ENCODE results near the gene ANKRD36C. TPM values are rescaled to one million over a fixed set of nuclear protein-coding genes. Genes with fewer than 3 reads are reported as not detected.
"Not testable (repeated sequence)": the region's sequence is repeated elsewhere in the genome, so short reads cannot be mapped to it uniquely, and the experiment has no call there.

Gene ANKRD36C
- total and polyA plus RNA-seq, 3 experiments from 2014 or later: 22.7 to 29.8 (median 26.6) TPM

GRCh38 chr2:95990884-95991283 is 740 bp downstream of the ANKRD36C start:
- not testable (repeated sequence) for H3K4me1 ChIP-seq (ENCODE audit: insufficient read depth, low read length); H3K36me3 ChIP-seq (ENCODE audit: insufficient read depth, low read length); H3K9me3 ChIP-seq (ENCODE audit: low read length); DNase-seq; H3K27me3 ChIP-seq (ENCODE audit: insufficient read depth, low read length, poor library complexity, severe bottlenecking); H3K27ac ChIP-seq (ENCODE audit: low read depth, low read length); H3K9me3 Mint-ChIP-seq; H3K4me3 ChIP-seq (ENCODE audit: low read length); H3K4me1 Mint-ChIP-seq
- ChIA-PET CTCF (interaction anchor here (2.9 kb wide), 1 partner anchor 126 kb away, joined by 17 read pairs; the partner anchor contains the start of gene ADRA2B), POLR2A (interaction anchor here (0.6 kb wide), 1 partner anchor 344 kb away, joined by 5 read pairs; no protein-coding TSS in a partner anchor)
- peak overlapping the region in 4 of 8 donors; percentile 6 to 98 (median 48) for H3K27ac Mint-ChIP-seq
- H3K27me3 Mint-ChIP-seq: peaks cover 4 to 19% of the 10 kb centered on the region in 2 donors
- H3K4me3 Mint-ChIP-seq: peak overlapping the region in 2 of 7 donors; percentile 9 to 50
- H3K36me3 Mint-ChIP-seq: peaks cover 0 to 14% (median 0%) of the 10 kb centered on the region in 3 donors

- H3K4me3 Mint-ChIP-seq; H3K27me3 ChIP-seq (ENCODE audit: insufficient read depth, low read length, poor library complexity, severe bottlenecking); H3K27me3 Mint-ChIP-seq; H3K36me3 ChIP-seq (ENCODE audit: insufficient read depth, low read length); H3K27ac Mint-ChIP-seq; H3K27ac ChIP-seq (ENCODE audit: low read depth, low read length); DNase-seq; H3K4me1 ChIP-seq (ENCODE audit: insufficient read depth, low read length); POLR2A ChIA-PET; H3K4me1 Mint-ChIP-seq; CTCF ChIA-PET; H3K4me3 ChIP-seq (ENCODE audit: low read length); H3K9me3 ChIP-seq (ENCODE audit: low read length): not testable (repeated sequence)
- H3K9me3 Mint-ChIP-seq: peaks cover 0 to 11% (median 4%) of the 10 kb centered on the region in 5 donors
- H3K36me3 Mint-ChIP-seq: peaks cover 0 to 43% (median 11%) of the 10 kb centered on the region in 3 donors
Measured at GRCh38 chr2:95951662-95952061, 40.0 kb downstream of the ANKRD36C start.

- H3K27ac Mint-ChIP-seq; H3K27ac ChIP-seq (ENCODE audit: low read depth, low read length); H3K4me3 Mint-ChIP-seq; H3K27me3 ChIP-seq (ENCODE audit: insufficient read depth, low read length, poor library complexity, severe bottlenecking); H3K9me3 ChIP-seq (ENCODE audit: low read length); POLR2A ChIA-PET; H3K4me3 ChIP-seq (ENCODE audit: low read length); CTCF ChIA-PET; H3K4me1 ChIP-seq (ENCODE audit: insufficient read depth, low read length); DNase-seq; H3K4me1 Mint-ChIP-seq; H3K27me3 Mint-ChIP-seq; H3K36me3 ChIP-seq (ENCODE audit: insufficient read depth, low read length): not testable (repeated sequence)
- Mint-ChIP-seq H3K36me3 (peaks cover 9 to 42% (median 13%) of the 10 kb centered on the region in 3 donors), H3K9me3 (peaks cover 3 to 14% (median 8%) of the 10 kb centered on the region in 5 donors)
Measured at GRCh38 chr2:95948039-95948438, 43.6 kb downstream of the ANKRD36C start.

GRCh38 chr2:95939947-95940346 is 51.7 kb downstream of the ANKRD36C start:
- DNase-seq: peak in 1 of 5 donors; percentile 22
- H3K9me3 ChIP-seq (ENCODE audit: low read length); H3K36me3 ChIP-seq (ENCODE audit: insufficient read depth, low read length); CTCF ChIA-PET; H3K27me3 ChIP-seq (ENCODE audit: insufficient read depth, low read length, poor library complexity, severe bottlenecking); H3K4me1 ChIP-seq (ENCODE audit: insufficient read depth, low read length); H3K4me1 Mint-ChIP-seq; H3K9me3 Mint-ChIP-seq; H3K4me3 Mint-ChIP-seq; H3K27me3 Mint-ChIP-seq; POLR2A ChIA-PET; H3K27ac ChIP-seq (ENCODE audit: low read depth, low read length); H3K27ac Mint-ChIP-seq; H3K4me3 ChIP-seq (ENCODE audit: low read length): not testable (repeated sequence)
- peaks cover 5 to 30% (median 13%) of the 10 kb centered on the region in 3 donors for H3K36me3 Mint-ChIP-seq

- H3K27me3 ChIP-seq (ENCODE audit: insufficient read depth, low read length, poor library complexity, severe bottlenecking); DNase-seq; H3K27me3 Mint-ChIP-seq; POLR2A ChIA-PET; H3K4me3 Mint-ChIP-seq; H3K4me3 ChIP-seq (ENCODE audit: low read length); H3K27ac ChIP-seq (ENCODE audit: low read depth, low read length); H3K27ac Mint-ChIP-seq; H3K4me1 Mint-ChIP-seq; CTCF ChIA-PET; H3K9me3 ChIP-seq (ENCODE audit: low read length); H3K4me1 ChIP-seq (ENCODE audit: insufficient read depth, low read length); H3K36me3 ChIP-seq (ENCODE audit: insufficient read depth, low read length); H3K9me3 Mint-ChIP-seq: not testable (repeated sequence)
- peaks cover 20 to 56% (median 25%) of the 10 kb centered on the region in 3 donors for H3K36me3 Mint-ChIP-seq
Measured at GRCh38 chr2:95930740-95931139, 60.9 kb downstream of the ANKRD36C start.

- DNase-seq, CTCF ChIA-PET: not testable (repeated sequence)
Measured at GRCh38 chr2:95917007-95917406, 74.6 kb downstream of the ANKRD36C start.

GRCh38 chr2:95915131-95915530 is 76.5 kb downstream of the ANKRD36C start:
- H3K27ac ChIP-seq (ENCODE audit: low read depth, low read length); H3K9me3 Mint-ChIP-seq; H3K27ac Mint-ChIP-seq; H3K36me3 ChIP-seq (ENCODE audit: insufficient read depth, low read length); H3K4me1 Mint-ChIP-seq; CTCF ChIA-PET; H3K4me3 ChIP-seq (ENCODE audit: low read length); H3K9me3 ChIP-seq (ENCODE audit: low read length); H3K4me1 ChIP-seq (ENCODE audit: insufficient read depth, low read length); H3K4me3 Mint-ChIP-seq; POLR2A ChIA-PET; DNase-seq; H3K27me3 ChIP-seq (ENCODE audit: insufficient read depth, low read length, poor library complexity, severe bottlenecking); H3K27me3 Mint-ChIP-seq: not testable (repeated sequence)
- peaks cover 23 to 86% (median 46%) of the 10 kb centered on the region in 3 donors for H3K36me3 Mint-ChIP-seq

More at GRCh38 chr2:95917007-95917406, 74.6 kb downstream of the ANKRD36C start:
- H3K9me3 Mint-ChIP-seq; H3K4me3 Mint-ChIP-seq; H3K9me3 ChIP-seq (ENCODE audit: low read length); H3K27me3 ChIP-seq (ENCODE audit: insufficient read depth, low read length, poor library complexity, severe bottlenecking); POLR2A ChIA-PET; H3K4me3 ChIP-seq (ENCODE audit: low read length); H3K4me1 Mint-ChIP-seq; H3K27ac ChIP-seq (ENCODE audit: low read depth, low read length); H3K36me3 ChIP-seq (ENCODE audit: insufficient read depth, low read length); H3K27me3 Mint-ChIP-seq; H3K27ac Mint-ChIP-seq; H3K4me1 ChIP-seq (ENCODE audit: insufficient read depth, low read length): not testable (repeated sequence)
- H3K36me3 Mint-ChIP-seq: peaks cover 20 to 83% (median 37%) of the 10 kb centered on the region in 3 donors

GRCh38 chr2:95911431-95911830 is 80.2 kb downstream of the ANKRD36C start:
- H3K4me1 ChIP-seq (ENCODE audit: insufficient read depth, low read length); POLR2A ChIA-PET; H3K4me1 Mint-ChIP-seq; CTCF ChIA-PET; H3K4me3 ChIP-seq (ENCODE audit: low read length); H3K9me3 Mint-ChIP-seq; H3K36me3 ChIP-seq (ENCODE audit: insufficient read depth, low read length); H3K9me3 ChIP-seq (ENCODE audit: low read length); H3K27ac ChIP-seq (ENCODE audit: low read depth, low read length); H3K4me3 Mint-ChIP-seq; H3K27me3 Mint-ChIP-seq; DNase-seq; H3K27me3 ChIP-seq (ENCODE audit: insufficient read depth, low read length, poor library complexity, severe bottlenecking): not testable (repeated sequence)
- Mint-ChIP-seq H3K27ac (peak overlapping the region in 1 of 8 donors; percentile 31), H3K36me3 (peaks cover 16 to 64% (median 33%) of the 10 kb centered on the region in 3 donors)

GRCh38 chr2:95894443-95894842 is 97.2 kb downstream of the ANKRD36C start:
- H3K4me3 Mint-ChIP-seq; H3K4me3 ChIP-seq (ENCODE audit: low read length); H3K36me3 ChIP-seq (ENCODE audit: insufficient read depth, low read length); H3K27ac ChIP-seq (ENCODE audit: low read depth, low read length); H3K27me3 Mint-ChIP-seq; H3K27ac Mint-ChIP-seq; H3K4me1 ChIP-seq (ENCODE audit: insufficient read depth, low read length); DNase-seq; H3K9me3 ChIP-seq (ENCODE audit: low read length); H3K9me3 Mint-ChIP-seq; H3K4me1 Mint-ChIP-seq; H3K27me3 ChIP-seq (ENCODE audit: insufficient read depth, low read length, poor library complexity, severe bottlenecking); POLR2A ChIA-PET; CTCF ChIA-PET: not testable (repeated sequence)
- H3K36me3 Mint-ChIP-seq: peaks cover 7 to 47% (median 23%) of the 10 kb centered on the region in 3 donors
